ENCODE measurements around the gene GBF1.
A peak's percentile ranks its signal among the peaks of the same experiment; 100 is the strongest.

GBF1 gene

GRCh38 chr10:102309236-102309635 is 63.9 kb downstream of the GBF1 start:
- no peak for DNase-seq

DNA sequence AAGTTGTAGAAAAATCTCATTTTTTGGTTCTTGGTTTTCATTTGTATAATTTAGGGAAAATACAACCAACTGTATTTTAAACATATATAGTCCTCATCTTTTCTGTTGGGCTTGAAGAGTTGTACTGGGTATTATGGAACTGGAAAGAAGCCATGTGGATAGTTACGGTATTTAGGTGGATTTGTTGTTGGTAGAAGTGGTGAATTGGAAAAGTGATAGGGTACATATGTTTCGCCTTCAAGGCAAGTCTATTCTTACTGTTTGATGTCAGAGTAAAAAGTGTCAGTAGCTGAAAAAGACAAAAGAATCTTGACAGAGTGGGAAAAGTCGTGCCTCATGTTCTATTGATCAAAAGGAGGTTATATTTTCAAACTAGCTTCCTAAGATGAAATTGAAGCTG is 64.6 kb downstream of the GBF1 start:
- DNase-seq: no peak

DNA sequence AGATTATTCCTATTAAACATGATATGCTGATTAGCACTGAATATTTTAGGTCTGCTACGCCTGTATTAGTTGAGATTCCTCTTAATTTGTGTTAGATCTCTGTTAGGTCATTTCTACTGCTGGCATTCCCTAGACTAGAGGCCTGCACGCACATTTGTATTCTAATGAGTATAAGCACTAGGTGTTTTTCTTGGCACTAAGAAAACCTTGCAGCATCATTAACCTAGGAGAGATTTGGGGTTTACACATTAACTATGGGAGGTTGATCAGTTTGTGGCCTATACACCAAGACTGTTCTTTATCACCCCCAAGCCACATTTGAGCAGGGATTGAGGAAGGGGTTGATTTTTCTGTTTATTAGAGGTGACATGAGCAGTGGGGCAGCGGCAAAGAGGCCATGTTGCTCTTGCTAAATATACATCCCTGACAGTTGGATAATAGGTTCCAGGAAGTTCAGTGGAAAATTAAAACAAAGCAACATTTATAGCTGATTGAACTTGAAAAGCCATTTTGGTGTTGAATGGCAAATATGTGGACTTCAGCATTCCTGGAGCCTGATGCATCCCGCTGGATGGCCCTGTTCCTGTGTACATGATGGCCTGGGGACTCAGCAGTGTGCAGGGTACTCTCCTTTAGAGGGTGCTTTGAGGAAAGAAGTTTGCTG is 65.2 kb downstream of the GBF1 start:
- no peak for DNase-seq

GRCh38 chr10:102311025-102311420 is 65.7 kb downstream of the GBF1 start:
- no peak for DNase-seq

- DNase-seq: no peak
Measured at GRCh38 chr10:102312683-102313082, 67.4 kb downstream of the GBF1 start.

- DNase-seq: no peak
Measured at GRCh38 chr10:102313221-102313896, 68.0 kb downstream of the GBF1 start.

GRCh38 chr10:102314801-102315200 is 69.5 kb downstream of the GBF1 start:
- DNase-seq: no peak

- DNase-seq: no peak
Measured at GRCh38 chr10:102316421-102316820, 71.1 kb downstream of the GBF1 start.

GRCh38 chr10:102322914-102323313 is 77.6 kb downstream of the GBF1 start:
- no peak for DNase-seq

GRCh38 chr10:102324061-102324460 is 78.7 kb downstream of the GBF1 start:
- DNase-seq: no peak

- DNase-seq: no peak
Measured at GRCh38 chr10:102326031-102326430, 80.7 kb downstream of the GBF1 start.

DNA sequence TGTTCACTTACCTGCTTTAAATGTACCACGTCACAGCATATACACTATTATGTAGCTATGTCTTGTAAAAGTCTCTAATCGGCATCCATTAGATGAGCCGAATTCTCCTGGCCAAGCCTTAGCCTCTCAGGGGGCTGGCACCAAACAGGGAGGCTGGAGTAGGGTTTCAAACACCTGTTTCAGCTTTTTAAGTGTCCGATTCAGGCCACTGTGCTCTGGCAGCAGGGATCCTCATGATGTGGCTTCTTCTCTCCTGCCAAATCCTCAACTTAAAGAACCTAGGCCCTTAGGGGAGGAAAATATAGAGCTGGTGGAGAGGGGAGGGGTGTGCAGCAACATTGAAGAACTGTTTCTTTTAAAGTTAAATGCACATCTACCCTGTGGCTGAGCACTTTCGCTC is 81.7 kb downstream of the GBF1 start:
- peak; percentile 17 for DNase-seq

GRCh38 chr10:102327641-102328040 is 82.3 kb downstream of the GBF1 start:
- no peak for DNase-seq

- DNase-seq: no peak
Measured at GRCh38 chr10:102332772-102333171, 87.4 kb downstream of the GBF1 start.

GRCh38 chr10:102334101-102334500 is 88.8 kb downstream of the GBF1 start:
- DNase-seq: no peak

DNA sequence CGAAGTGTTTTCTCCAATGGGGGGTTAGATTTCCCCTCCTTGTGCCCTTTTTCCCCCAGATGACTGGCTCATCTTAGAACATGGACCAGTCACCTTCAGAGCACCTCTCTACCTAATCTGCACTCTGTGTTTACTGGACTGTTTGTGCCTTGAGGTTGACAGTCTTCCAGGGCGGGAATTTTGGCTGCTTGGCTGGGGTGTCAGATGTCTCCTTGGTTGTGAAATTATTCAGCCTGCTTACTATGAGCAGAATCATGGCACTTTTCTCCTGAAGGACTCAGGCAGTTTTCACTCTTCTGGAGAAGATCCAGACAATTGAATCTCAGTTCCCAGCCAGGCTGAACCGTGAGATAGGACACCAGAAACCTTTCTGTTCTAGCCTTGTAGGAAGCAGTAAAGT is 89.9 kb downstream of the GBF1 start:
- DNase-seq: no peak

DNA sequence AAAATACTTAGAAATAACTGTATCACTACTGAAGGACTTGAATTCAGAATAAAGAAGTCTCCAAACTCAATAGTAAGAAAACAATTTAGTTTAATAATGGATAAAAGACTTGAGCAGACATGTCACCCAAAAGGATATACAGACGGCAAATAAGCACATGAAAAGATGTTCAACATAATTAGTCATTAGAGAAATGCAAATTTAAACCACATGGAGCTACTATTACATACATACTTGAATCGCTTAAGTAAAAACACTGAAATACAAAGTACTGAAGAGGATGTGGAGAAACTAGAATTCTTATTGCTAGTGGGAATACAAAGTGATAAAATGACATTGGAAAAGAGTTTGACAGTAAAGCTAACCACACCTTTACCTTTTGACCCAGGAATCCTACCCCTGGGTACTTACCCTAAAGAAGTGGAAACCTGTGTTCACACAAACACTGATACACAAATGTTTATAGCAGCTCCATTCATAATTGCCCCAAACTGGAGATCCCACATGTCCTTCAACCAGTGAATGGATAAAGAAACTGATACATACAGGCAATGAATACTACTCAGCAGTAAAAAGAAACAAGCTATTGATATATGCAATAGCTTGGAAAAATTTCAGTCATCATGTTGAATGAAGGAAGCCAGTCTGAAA is 95.8 kb downstream of the GBF1 start:
- DNase-seq: no peak

- DNase-seq: no peak
Measured at GRCh38 chr10:102342458-102342857, 97.1 kb downstream of the GBF1 start.

GRCh38 chr10:102342958-102343357 is 97.6 kb downstream of the GBF1 start:
- no peak for DNase-seq

GRCh38 chr10:102344067-102344466 is 98.7 kb downstream of the GBF1 start:
- DNase-seq: no peak

DNA sequence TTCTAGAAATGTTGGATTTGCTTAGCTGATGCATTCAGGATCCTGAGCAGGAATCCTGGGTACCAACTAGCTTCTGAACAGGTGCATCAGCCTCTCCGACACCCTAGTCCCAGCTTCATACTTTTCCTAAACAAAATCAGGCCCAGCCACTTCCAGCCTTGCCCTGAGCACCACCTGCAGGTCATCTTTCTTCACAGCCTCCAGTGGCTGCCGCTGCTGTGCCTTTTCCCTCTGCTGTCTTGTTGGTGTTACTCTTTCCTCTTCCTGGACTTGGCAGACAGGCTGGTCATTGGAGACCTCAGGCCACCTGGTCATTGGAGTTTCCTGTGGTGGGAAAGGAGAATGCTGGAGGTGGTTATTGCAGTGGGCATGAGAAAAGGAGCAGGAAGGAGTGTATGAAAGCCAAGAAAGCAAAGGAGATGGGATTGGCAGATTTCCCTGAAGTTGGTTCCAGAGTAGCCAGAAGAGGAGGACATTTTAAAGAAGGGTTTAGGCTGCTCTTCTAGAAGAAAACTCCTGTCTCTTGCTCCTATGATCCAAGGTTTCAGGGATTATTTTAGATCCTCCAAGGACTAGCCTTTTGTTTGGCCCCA is 102.0 kb downstream of the GBF1 start:
- peak; percentile 13 for DNase-seq

GRCh38 chr10:102352066-102352715 is 106.9 kb downstream of the GBF1 start:
- peak; percentile 63 for DNase-seq

DNA sequence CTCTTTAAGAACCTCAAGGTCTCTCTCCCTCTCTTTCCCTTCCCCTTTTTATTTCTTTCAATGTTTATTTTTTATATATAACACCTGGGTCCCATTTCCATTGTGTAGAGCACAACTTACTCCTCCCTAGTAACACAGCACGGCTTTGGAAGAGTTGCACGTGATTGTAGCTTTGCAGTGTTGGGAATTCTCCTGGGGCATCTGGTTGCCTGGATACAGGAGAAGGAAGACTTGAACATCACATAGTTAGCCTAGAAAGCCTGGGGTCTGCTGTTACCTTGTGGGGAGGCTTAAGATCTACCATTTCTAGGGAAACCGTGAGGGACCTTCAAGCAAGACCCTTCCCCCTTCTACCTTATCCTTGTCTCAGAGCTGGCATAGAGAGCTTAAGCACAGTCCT is 109.1 kb downstream of the GBF1 start:
- DNase-seq: no peak
